Panc1 (cell line): Measurements from ENCODE around the gene KIAA1958.

Experiments
- CTCF ChIP-seq: fragments of 450-650 bp; IDR thresholded peaks from 2 replicates; pipeline ENCODE4 v1.5.1; 2017; ENCODE audit warnings: mild to moderate bottlenecking
- POLR2AphosphoS5 ChIP-seq: IDR thresholded peaks from 2 replicates; pipeline ENCODE4 v1.6.1; 2012; ENCODE audit warnings: mild to moderate bottlenecking, low read depth, low read length, moderate library complexity
- SIN3A ChIP-seq: IDR thresholded peaks from 2 replicates; pipeline ENCODE4 v1.6.1; 2012; ENCODE audit warnings: low read depth, mild to moderate bottlenecking, low read length, moderate library complexity, borderline replicate concordance; ENCODE audit not compliant: insufficient read depth
- TCF7L2 ChIP-seq: IDR thresholded peaks from 2 replicates; pipeline ENCODE4 v1.6.1; 2011; ENCODE audit warnings: mild to moderate bottlenecking, low read depth, low read length, inconsistent platforms
- TF ChIP-seq, protein P1 (sequence below), 2 experiments: IDR thresholded peaks; 2 replicates each; pipeline ENCODE4 v1.6.1; 2011 to 2012; ENCODE audit warnings: low read depth in 2 of 2, control low read depth in 1 of 2, low read length in 1 of 2, mild to moderate bottlenecking in 1 of 2, moderate library complexity in 1 of 2; ENCODE audit not compliant: insufficient read depth in 1 of 2

- TF ChIP-seq TCF7L2: no peak
- no peak for TF ChIP-seq CTCF
- TF ChIP-seq, protein P1, sequence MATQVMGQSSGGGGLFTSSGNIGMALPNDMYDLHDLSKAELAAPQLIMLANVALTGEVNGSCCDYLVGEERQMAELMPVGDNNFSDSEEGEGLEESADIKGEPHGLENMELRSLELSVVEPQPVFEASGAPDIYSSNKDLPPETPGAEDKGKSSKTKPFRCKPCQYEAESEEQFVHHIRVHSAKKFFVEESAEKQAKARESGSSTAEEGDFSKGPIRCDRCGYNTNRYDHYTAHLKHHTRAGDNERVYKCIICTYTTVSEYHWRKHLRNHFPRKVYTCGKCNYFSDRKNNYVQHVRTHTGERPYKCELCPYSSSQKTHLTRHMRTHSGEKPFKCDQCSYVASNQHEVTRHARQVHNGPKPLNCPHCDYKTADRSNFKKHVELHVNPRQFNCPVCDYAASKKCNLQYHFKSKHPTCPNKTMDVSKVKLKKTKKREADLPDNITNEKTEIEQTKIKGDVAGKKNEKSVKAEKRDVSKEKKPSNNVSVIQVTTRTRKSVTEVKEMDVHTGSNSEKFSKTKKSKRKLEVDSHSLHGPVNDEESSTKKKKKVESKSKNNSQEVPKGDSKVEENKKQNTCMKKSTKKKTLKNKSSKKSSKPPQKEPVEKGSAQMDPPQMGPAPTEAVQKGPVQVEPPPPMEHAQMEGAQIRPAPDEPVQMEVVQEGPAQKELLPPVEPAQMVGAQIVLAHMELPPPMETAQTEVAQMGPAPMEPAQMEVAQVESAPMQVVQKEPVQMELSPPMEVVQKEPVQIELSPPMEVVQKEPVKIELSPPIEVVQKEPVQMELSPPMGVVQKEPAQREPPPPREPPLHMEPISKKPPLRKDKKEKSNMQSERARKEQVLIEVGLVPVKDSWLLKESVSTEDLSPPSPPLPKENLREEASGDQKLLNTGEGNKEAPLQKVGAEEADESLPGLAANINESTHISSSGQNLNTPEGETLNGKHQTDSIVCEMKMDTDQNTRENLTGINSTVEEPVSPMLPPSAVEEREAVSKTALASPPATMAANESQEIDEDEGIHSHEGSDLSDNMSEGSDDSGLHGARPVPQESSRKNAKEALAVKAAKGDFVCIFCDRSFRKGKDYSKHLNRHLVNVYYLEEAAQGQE (IDR thresholded peaks at IDR 0.05; ENCODE audit: insufficient read depth in 1 of 2, low read depth in 2 of 2, low read length in 1 of 2): no peak
- TF ChIP-seq POLR2AphosphoS5: no peak
- no peak for TF ChIP-seq SIN3A
Measured at GRCh38 chr9:112608851-112609250, 122.2 kb downstream of the KIAA1958 start.
